ENCODE data around the gene RALY. TPM values are rescaled to one million over a fixed set of nuclear protein-coding genes. Genes with fewer than 3 reads are reported as not detected.

The RALY gene
- total and polyA plus RNA-seq, 10 of the 15 experiments (the other 5 are each of a cell fraction or from before 2014, with no cell fraction given): 1.2 to 246 (median 137) TPM

DNA sequence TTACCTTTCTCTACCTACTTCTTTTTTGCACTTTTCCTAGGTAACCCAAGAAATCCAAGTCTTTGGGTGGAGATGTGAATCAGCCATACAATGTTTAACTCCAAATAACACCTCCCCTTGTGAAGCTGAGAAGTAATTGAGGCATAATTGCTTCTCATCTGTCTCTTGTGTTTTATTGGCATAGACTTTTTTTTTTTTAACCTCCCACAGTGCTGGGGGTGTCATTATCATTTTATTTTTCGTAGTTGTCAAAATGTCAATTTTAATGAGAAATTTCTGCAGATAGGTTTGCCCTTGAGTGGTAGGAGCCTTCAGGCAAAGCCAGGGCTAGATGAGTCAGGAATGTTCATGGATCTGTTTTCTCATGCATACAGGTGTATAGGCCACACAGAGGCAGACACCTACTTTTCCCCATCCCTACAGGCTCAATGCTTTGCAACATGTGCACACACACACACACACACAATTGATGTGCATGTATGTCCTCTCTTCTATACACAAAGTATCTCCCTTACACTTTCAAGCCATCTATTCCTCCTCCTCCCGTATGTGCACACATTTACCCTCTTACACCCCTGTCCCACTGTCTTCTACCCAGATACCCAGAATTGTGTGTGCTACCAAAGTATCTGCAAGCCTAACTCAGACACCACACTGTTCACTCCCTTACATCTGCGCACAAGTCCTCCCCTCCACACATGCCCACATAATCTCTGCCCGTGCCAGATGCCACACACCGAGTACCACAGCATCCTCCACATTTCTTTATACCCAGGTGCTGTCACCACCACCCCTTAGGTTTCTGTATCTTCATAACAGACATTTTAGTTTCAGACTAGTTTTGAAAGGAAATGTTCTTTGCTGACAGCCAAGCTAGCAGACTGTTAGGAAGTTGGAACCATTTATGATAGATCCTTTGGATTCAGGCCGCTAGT lies 22.0 kb downstream of the RALY start:
- Histone ChIP-seq H3K4me2 (ENCODE audit: control insufficient read depth, insufficient read depth) (no peak overlapping the region; the same call in 1 of the 2 replicates), H3K79me2 (ENCODE audit: control insufficient read depth, insufficient read depth, low read length) (peaks cover 92% of the 10 kb centered on the region), H2AFZ (ENCODE audit: control insufficient read depth, low read depth, low read length) (no peak overlapping the region), H3K27ac (ENCODE audit: control insufficient read depth, insufficient read depth) (no peak overlapping the region), H3K36me3 (ENCODE audit: control insufficient read depth in 2 of 2, insufficient read depth in 2 of 2, low read length in 1 of 2) (peaks cover 0 to 5% of the 10 kb centered on the region in 2 experiments; a peak in 3 of 4 replicates), H4K20me1 (ENCODE audit: control insufficient read depth, insufficient read depth) (peaks cover 8% of the 10 kb centered on the region), H3K27me3 (replicated peaks in 1 of 2; ENCODE audit: control insufficient read depth in 2 of 2, insufficient read depth in 2 of 2, low read length in 1 of 2) (no peaks in the 10 kb centered on the region), H3K9me3 (replicated peaks; ENCODE audit: control insufficient read depth, insufficient read depth, low read length) (no peaks in the 10 kb centered on the region), H3K4me1 (ENCODE audit: control insufficient read depth, insufficient read depth, low read length) (peaks cover 27% of the 10 kb centered on the region), H3K9ac (ENCODE audit: control insufficient read depth, insufficient read depth, low read length) (no peak overlapping the region), H3K4me3 (no peak overlapping the region)
- no TSS peak for BruUV-seq (replicated peaks)
- ChIA-PET RAD21 (ENCODE audit: unreplicated experiment) (no interaction called here), CTCF (interaction anchor here (1.3 to 1.6 kb wide), 3 partner anchors 9 to 101 kb away, joined by 3 to 4 read pairs (median 4); no protein-coding TSS in a partner anchor), SMC1A (ENCODE audit: uncharacterized antibody, unreplicated experiment) (interaction anchor here (1.0 kb wide), 1 partner anchor 8 kb away, joined by 3 read pairs; no protein-coding TSS in a partner anchor), POLR2A (no interaction called here)
- in situ Hi-C loops (cut with MboI): no loop called here
- DNase-seq (ENCODE audit: low read depth, low spot score): no peak
- intact Hi-C loops (cut with micrococcal nuclease; ENCODE audit: unreplicated experiment): no loop called here
- FAIRE-seq: no peak
- TF ChIP-seq, protein P1, sequence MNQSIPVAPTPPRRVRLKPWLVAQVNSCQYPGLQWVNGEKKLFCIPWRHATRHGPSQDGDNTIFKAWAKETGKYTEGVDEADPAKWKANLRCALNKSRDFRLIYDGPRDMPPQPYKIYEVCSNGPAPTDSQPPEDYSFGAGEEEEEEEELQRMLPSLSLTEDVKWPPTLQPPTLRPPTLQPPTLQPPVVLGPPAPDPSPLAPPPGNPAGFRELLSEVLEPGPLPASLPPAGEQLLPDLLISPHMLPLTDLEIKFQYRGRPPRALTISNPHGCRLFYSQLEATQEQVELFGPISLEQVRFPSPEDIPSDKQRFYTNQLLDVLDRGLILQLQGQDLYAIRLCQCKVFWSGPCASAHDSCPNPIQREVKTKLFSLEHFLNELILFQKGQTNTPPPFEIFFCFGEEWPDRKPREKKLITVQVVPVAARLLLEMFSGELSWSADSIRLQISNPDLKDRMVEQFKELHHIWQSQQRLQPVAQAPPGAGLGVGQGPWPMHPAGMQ (IDR thresholded peaks at IDR 0.05; ENCODE audit: borderline replicate concordance): no peak
- TF ChIP-seq RB1 (IDR thresholded peaks at IDR 0.05; ENCODE audit: borderline replicate concordance) (no peak), NR2F1 (conservative IDR thresholded peaks at IDR 0.05) (no peak), IRF4 (IDR thresholded peaks at IDR 0.05; ENCODE audit: low read depth, low read length) (no peak), STAT3 (IDR thresholded peaks at IDR 0.05; ENCODE audit: low read depth, low read length) (no peak), WRNIP1 (IDR thresholded peaks at IDR 0.05; ENCODE audit: borderline replicate concordance, low read depth, low read length) (no peak), HDAC6 (IDR thresholded peaks at IDR 0.05; ENCODE audit: unreplicated experiment) (no peak), SREBF2 (IDR thresholded peaks at IDR 0.05; ENCODE audit: low read length) (no peak), CREM (IDR thresholded peaks at IDR 0.05; ENCODE audit: low read depth) (no peak), PKNOX1 (IDR thresholded peaks at IDR 0.05) (no peak), SMC3 (IDR thresholded peaks at IDR 0.05; ENCODE audit: borderline replicate concordance, low read length) (no peak), SRF (IDR thresholded peaks at IDR 0.05; ENCODE audit: low read depth in 2 of 2, low read length in 2 of 2) (no peak), TCF7 (IDR thresholded peaks at IDR 0.05; ENCODE audit: borderline replicate concordance) (no peak), MYC (IDR thresholded peaks at IDR 0.05; ENCODE audit: insufficient read depth, insufficient read length, insufficient replicate concordance, low read length, severe bottlenecking) (no peak), EED (IDR thresholded peaks at IDR 0.05; ENCODE audit: low read depth) (no peak)
- TF ChIP-seq, protein P2, sequence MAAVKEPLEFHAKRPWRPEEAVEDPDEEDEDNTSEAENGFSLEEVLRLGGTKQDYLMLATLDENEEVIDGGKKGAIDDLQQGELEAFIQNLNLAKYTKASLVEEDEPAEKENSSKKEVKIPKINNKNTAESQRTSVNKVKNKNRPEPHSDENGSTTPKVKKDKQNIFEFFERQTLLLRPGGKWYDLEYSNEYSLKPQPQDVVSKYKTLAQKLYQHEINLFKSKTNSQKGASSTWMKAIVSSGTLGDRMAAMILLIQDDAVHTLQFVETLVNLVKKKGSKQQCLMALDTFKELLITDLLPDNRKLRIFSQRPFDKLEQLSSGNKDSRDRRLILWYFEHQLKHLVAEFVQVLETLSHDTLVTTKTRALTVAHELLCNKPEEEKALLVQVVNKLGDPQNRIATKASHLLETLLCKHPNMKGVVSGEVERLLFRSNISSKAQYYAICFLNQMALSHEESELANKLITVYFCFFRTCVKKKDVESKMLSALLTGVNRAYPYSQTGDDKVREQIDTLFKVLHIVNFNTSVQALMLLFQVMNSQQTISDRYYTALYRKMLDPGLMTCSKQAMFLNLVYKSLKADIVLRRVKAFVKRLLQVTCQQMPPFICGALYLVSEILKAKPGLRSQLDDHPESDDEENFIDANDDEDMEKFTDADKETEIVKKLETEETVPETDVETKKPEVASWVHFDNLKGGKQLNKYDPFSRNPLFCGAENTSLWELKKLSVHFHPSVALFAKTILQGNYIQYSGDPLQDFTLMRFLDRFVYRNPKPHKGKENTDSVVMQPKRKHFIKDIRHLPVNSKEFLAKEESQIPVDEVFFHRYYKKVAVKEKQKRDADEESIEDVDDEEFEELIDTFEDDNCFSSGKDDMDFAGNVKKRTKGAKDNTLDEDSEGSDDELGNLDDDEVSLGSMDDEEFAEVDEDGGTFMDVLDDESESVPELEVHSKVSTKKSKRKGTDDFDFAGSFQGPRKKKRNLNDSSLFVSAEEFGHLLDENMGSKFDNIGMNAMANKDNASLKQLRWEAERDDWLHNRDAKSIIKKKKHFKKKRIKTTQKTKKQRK (IDR thresholded peaks at IDR 0.05; ENCODE audit: low read depth, low read length): no peak
- no peak for ATAC-seq
- 84% methylated on average over 6 of the region's 6 CpGs for WGBS (ENCODE audit: insufficient coverage, insufficient replicate concordance, low lambda C conversion rate, missing lambda C conversion rate)

All from GM12878 (cell line).